HG03108 (cell line): ENCODE data around the gene KDM6B.

ENCODE experiments used
- ATAC-seq: cut with Tn5 transposase; IDR thresholded peaks from one replicate; pipeline ENCODE4 v1.9.1; 2021; ENCODE audit warnings: moderate library complexity; ENCODE audit not compliant: unreplicated experiment

KDM6B gene

DNA sequence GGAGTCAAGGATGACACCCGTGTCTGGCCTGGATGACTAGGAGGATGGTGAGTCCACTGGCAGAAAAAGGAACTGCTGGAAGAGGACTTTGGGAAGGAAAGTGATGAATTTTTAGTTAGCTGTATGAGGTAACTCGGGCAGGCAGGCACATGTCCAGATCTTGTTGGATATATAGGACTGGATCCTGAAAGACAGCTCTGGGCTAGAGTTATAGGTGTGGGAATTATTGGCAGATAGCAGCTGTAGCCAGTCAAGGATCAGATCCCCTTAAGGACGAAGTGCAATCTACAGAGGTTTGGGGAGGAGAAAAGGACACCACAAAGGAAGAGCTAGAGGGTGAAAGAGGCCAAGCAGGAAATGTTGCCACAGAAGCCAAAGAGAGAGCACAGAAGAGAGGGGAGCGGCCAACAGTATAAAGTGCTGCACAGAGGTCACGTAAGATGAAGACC, 33.9 kb downstream of the KDM6B start:
- ATAC-seq, result no peak

DNA sequence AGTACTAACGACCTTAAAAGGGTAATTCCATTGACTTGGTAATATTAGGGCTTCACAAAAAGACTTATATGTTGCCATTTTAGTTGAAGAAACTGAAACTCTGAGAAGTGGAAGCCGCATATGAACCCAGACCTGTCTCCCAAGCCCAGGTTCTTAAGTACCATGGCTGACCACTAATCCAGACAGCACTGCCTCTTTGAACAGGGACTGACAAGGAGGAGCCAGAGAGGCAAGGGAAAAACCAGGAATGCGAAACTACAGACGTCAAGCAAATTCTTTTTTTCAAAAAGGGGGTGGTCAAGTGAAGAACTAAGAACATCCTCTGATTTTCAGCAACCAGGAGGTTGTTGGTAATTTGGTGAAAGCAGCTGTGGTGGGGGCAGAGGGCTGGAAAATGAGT, 39.0 kb downstream of the KDM6B start:
- no peak for ATAC-seq

GRCh38 chr17:7875804-7876370, 41.9 kb downstream of the KDM6B start:
- no peak for ATAC-seq

DNA sequence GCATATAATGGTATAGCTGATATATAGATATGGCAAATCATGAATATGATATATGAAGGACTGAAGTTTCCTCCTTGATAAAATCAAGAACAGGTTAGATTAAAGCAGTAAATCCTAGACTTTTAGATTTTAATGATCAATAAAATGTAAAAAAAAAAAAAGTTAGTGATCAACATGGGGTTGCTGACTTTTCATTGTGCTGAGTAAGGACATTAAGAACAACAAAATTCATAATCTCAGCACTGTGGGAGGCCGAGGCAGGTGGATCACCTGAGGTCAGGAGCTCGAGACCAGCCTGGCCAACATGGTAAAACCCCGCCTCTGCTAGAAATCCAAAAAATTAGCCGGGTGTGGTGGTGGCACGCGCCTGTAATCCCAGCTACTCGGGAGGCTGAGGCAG, 44.2 kb downstream of the KDM6B start:
- no peak for ATAC-seq

- ATAC-seq, result no peak
Observed at GRCh38 chr17:7880076-7880868, 46.3 kb downstream of the KDM6B start.

DNA sequence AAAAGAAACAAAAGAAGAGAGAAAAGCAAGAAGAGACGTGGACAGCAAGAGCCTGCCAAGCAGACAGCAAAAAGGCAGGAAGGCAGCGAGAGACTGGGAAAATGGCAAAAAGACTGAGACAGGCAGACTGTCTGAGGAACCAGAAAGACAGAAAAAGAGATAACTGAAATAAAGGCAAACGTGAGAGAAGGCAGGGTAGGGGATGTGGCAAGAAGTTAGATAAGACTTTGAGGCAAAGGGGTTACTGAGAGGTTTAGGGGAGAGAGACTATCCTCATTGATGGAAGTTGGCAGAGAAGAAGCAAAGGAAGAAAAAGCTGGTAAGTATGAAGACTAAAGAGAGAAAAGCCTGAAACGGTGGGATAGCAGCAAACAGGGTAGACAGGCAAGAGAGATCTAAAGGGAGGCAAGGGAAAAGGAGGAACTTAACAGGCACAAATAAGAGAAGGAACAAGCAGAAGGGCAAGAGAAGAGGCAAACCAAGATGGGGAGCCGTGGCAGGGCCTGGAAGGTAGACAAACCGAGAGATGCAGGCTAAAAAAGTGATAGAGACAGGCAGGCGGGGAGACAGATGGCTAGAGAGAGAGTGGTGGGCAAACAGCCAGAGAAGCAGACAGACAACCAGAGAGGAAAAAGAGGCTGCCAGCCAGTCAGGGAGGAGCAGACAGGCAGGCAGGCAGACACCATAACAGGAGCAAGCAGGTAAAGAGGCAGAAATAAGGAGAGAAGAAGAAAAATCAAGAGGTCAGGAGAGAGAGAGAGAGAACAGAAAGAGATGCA, 47.4 kb downstream of the KDM6B start:
- no peak for ATAC-seq

GRCh38 chr17:7882068-7882467, 48.1 kb downstream of the KDM6B start:
- no peak for ATAC-seq

- ATAC-seq, result no peak
Observed at GRCh38 chr17:7882629-7883028, 48.6 kb downstream of the KDM6B start.
